Ishikawa (cell line): ENCODE data around the gene MCF2L.

ENCODE experiments used
- CEBPB ChIP-seq: IDR thresholded peaks from 2 replicates; pipeline ENCODE4 v1.6.1; 2012
- CREB1 ChIP-seq: IDR thresholded peaks from 2 replicates; pipeline ENCODE4 v1.6.1; 2012; ENCODE audit warnings: low read depth
- EGR1 ChIP-seq: IDR thresholded peaks from 2 replicates; pipeline ENCODE4 v1.6.1; 2012
- EP300 ChIP-seq: IDR thresholded peaks from 2 replicates; pipeline ENCODE4 v1.6.1; 2012; ENCODE audit warnings: borderline replicate concordance
- FOXM1 ChIP-seq: IDR thresholded peaks from 2 replicates; pipeline ENCODE4 v1.6.1; 2012; ENCODE audit warnings: low read depth, borderline replicate concordance
- NFIC ChIP-seq: IDR thresholded peaks from 2 replicates; pipeline ENCODE4 v1.6.1; 2012
- RAD21 ChIP-seq: IDR thresholded peaks from 2 replicates; pipeline ENCODE4 v1.6.1; 2012; ENCODE audit warnings: low read depth
- TAF1 ChIP-seq: IDR thresholded peaks from 2 replicates; pipeline ENCODE4 v1.6.1; 2012; ENCODE audit warnings: low read depth, mild to moderate bottlenecking
- TCF12 ChIP-seq: IDR thresholded peaks from 2 replicates; pipeline ENCODE4 v1.6.1; 2012; ENCODE audit warnings: low read depth
- TEAD4 ChIP-seq: IDR thresholded peaks from 2 replicates; pipeline ENCODE4 v1.6.1; 2012
- YY1 ChIP-seq: IDR thresholded peaks from 2 replicates; pipeline ENCODE4 v1.6.1; 2012; ENCODE audit warnings: low read depth
- TF ChIP-seq, protein P1 (sequence below): IDR thresholded peaks from 2 replicates; pipeline ENCODE4 v1.6.1; 2012
- TF ChIP-seq, protein P2 (sequence below): IDR thresholded peaks from 2 replicates; pipeline ENCODE4 v1.6.1; 2012; ENCODE audit warnings: low read depth, mild to moderate bottlenecking
- TF ChIP-seq, protein P3 (sequence below): IDR thresholded peaks from 2 replicates; pipeline ENCODE4 v1.6.1; 2012

DNA sequence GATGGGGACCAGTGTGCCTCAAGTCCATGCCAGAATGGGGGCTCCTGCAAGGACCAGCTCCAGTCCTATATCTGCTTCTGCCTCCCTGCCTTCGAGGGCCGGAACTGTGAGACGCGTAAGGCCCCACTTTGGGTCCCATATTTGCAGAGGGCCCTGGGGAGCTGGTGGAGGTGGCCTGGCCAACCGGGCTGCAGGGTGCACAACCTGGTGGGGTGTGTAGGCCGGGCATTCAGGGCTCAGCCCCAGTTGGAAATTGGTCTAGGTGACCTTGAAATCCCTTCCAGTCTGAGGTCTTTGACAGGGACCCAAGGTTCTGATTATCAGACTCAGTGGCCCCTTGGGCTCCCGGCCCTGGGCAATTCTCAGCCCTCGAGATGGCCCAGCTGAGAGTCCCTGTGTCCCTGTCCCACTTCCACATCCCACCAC is 144.8 kb downstream of the MCF2L start:
- TF ChIP-seq, protein P1, sequence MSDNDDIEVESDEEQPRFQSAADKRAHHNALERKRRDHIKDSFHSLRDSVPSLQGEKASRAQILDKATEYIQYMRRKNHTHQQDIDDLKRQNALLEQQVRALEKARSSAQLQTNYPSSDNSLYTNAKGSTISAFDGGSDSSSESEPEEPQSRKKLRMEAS = no peak
- TF ChIP-seq YY1 = no peak
- TF ChIP-seq TCF12 = no peak
- no peak for TF ChIP-seq FOXM1
- TF ChIP-seq, protein P2, sequence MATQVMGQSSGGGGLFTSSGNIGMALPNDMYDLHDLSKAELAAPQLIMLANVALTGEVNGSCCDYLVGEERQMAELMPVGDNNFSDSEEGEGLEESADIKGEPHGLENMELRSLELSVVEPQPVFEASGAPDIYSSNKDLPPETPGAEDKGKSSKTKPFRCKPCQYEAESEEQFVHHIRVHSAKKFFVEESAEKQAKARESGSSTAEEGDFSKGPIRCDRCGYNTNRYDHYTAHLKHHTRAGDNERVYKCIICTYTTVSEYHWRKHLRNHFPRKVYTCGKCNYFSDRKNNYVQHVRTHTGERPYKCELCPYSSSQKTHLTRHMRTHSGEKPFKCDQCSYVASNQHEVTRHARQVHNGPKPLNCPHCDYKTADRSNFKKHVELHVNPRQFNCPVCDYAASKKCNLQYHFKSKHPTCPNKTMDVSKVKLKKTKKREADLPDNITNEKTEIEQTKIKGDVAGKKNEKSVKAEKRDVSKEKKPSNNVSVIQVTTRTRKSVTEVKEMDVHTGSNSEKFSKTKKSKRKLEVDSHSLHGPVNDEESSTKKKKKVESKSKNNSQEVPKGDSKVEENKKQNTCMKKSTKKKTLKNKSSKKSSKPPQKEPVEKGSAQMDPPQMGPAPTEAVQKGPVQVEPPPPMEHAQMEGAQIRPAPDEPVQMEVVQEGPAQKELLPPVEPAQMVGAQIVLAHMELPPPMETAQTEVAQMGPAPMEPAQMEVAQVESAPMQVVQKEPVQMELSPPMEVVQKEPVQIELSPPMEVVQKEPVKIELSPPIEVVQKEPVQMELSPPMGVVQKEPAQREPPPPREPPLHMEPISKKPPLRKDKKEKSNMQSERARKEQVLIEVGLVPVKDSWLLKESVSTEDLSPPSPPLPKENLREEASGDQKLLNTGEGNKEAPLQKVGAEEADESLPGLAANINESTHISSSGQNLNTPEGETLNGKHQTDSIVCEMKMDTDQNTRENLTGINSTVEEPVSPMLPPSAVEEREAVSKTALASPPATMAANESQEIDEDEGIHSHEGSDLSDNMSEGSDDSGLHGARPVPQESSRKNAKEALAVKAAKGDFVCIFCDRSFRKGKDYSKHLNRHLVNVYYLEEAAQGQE = no peak
- no peak for TF ChIP-seq CEBPB
- TF ChIP-seq EGR1 = no peak
- TF ChIP-seq RAD21 = no peak
- TF ChIP-seq TAF1 = no peak
- TF ChIP-seq CREB1 = no peak
- no peak for TF ChIP-seq EP300
- TF ChIP-seq NFIC = no peak
- TF ChIP-seq TEAD4 = no peak
- TF ChIP-seq, protein P3, sequence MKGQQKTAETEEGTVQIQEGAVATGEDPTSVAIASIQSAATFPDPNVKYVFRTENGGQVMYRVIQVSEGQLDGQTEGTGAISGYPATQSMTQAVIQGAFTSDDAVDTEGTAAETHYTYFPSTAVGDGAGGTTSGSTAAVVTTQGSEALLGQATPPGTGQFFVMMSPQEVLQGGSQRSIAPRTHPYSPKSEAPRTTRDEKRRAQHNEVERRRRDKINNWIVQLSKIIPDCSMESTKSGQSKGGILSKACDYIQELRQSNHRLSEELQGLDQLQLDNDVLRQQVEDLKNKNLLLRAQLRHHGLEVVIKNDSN = no peak
